Fibroblast of the aortic adventitia (primary cell): ENCODE results near the gene CROT. TPM values are rescaled to one million over a fixed set of nuclear protein-coding genes. Genes with fewer than 3 reads are reported as not detected.
A peak's percentile ranks its signal among the peaks of the same experiment; 100 is the strongest.

ENCODE experiments used
- DNase-seq: peaks from one replicate; pipeline ENCODE4 v3.0.0-alpha.2; 2010; ENCODE audit warnings: low read depth
- H3K4me3 ChIP-seq: 2 replicates; pipeline ENCODE4 v1.5.1; 2011; ENCODE audit warnings: low read depth, mild to moderate bottlenecking, control low read depth, low read length, moderate library complexity
- CTCF ChIP-seq: IDR thresholded peaks from 2 replicates; pipeline ENCODE4 v1.5.1; 2011; ENCODE audit warnings: mild to moderate bottlenecking, low read length, control low read depth, inconsistent platforms; ENCODE audit not compliant: insufficient read depth
- total RNA-seq: library from RNA; depleted of rRNA; stranded (reverse); fragments of >200 nt; gene quantifications from 2 replicates; pipeline ENCODE4 v1.2.3, GENCODE V29; 2012; ENCODE audit warnings: low replicate concordance

CROT gene
- 25.9 and 31.4 TPM in 2 replicates for total RNA-seq

DNA sequence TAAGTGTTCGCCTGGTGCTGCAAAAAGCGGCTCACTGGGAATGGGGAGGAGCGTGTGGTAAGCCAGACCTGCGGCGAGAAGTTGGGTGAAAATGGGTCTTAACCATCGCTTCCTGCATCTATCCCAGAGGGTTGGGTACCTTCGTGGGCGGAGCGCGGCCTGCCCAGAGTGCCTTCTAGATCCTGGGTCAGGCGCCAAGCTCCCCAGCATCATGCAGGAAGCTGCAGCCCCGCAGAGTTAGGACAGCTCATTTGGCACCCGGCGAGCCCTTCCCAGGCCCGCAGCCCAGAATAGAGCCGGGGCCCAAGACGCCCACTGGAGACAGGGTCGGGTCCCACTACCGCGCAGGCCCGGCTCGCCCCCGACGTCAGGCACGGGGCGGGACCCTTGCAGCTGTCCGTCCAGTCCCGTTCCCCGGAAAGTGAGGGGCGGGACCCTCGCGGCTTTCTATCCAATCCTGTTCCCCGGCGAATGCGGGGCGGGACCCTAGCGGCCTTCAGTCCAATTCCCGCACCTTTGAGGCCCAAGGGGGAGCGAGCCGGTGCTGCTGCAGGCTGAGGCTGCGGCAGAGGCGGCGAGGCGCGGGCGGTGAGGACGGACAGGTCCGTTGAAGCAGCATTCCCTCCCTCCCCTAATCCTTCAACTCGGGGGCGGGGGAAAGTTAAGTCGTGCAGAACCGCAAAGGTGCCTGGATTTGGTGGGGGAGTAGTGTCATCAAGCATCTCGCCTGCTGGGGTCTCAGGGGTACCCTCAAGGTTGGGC is at the start of gene CROT:
Gene CROT (plus strand): TSS at position 499 of the 762 bp plus-strand sequence. CDS start 3,405 bp downstream, outside the sequence.
- no peak for TF ChIP-seq CTCF
- H3K4me3 ChIP-seq = peak within 1 kb of the TSS; percentile 85
- peak; percentile 87 for DNase-seq

GRCh38 chr7:87300756-87301155 is 44.7 kb upstream of the CROT start:
- no peak overlapping the region for H3K4me3 ChIP-seq
- no peak for TF ChIP-seq CTCF
- DNase-seq = no peak

DNA sequence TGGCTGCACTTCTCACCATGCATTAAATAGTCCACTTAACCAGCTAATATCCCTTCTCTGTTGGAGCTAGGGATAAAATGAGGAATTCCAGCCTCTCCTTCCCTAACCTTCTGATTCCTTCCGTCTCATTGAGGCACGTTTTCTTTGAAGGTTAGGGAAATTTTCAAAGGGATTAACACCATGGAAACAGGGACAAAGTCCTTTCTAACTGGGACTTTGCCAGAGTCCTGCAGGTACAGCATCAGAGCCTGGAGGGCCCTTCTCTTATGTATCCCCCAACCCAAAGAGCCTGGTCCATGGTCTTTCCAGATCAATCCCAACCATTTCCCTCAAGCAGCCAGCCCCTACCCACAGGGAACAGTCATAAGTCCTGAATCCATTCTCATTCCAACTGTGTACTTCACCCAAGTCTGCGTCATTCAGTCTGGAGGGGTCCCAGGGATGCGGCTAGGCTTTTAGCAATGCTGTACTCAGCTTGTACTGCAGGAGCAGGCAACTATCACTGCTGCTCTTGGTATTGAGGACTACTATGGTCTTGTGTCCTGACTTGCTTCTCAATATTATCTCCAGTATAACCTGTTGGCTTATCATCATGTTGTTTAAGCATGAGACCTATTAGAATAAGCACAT is 34.6 kb upstream of the CROT start:
- peak; percentile 19 for DNase-seq
- TF ChIP-seq CTCF = no peak
- no peak overlapping the region for H3K4me3 ChIP-seq

DNA sequence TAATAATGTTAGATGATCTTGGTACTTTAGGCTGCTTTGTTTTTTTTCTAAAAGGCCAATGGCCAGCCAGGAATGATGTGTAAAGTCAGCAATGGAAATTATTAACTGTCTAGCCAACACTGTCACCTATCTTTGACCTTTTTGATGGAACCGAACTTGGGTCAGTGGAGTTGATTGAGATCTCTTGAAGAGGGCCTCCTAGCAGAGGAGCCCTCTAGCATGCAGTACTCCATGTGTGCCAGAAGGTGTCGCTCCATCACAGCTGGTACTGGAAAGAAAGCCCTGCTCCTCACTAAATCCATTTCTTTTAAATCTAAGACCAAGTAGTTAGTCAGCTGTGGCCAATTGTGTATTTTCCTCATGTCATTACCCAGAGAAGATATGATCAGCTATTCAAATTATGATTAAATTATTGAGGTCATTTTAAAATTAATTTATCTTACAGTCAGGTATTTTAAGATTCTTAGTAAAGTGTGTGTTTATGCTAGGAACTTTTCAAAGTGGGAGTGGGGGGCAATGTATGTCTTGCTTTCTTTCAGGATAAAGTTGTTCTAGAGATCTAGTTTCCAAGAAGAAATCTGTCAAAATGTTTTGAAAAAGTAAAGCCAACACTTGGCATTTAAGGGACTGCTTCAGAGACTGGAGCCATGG is 33.1 kb upstream of the CROT start:
- DNase-seq = peak; percentile 83
- H3K4me3 ChIP-seq = no peak overlapping the region
- TF ChIP-seq CTCF = peak; percentile 100

DNA sequence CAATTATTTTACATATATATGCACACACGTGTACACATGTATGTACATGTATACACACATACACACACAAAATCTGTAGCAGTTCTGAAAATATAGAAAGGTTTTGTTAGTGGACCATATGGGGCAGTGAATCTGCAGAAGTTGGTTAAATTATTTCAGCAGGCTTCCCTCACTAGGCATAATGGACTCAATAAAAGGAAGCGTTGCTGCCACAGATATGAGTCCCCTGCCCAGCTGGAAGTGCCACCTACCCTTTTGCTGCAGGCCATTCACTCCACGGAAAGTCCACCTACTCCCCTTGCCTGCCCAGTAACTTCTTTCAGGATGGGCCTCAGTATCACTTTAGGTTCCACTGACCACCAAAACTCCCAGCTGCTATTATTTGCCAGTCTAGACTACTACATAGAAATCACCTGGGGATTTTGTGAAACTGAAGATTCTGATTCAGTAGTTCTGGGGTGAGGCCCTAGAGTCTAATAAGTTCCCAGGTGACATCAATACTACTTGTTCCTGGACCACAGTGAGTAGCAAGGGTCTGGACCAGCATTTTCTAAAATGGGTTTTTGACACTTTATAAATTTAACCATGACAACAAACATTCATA is 29.3 kb upstream of the CROT start:
- TF ChIP-seq CTCF = no peak
- DNase-seq = no peak
- H3K4me3 ChIP-seq = no peak overlapping the region

DNA sequence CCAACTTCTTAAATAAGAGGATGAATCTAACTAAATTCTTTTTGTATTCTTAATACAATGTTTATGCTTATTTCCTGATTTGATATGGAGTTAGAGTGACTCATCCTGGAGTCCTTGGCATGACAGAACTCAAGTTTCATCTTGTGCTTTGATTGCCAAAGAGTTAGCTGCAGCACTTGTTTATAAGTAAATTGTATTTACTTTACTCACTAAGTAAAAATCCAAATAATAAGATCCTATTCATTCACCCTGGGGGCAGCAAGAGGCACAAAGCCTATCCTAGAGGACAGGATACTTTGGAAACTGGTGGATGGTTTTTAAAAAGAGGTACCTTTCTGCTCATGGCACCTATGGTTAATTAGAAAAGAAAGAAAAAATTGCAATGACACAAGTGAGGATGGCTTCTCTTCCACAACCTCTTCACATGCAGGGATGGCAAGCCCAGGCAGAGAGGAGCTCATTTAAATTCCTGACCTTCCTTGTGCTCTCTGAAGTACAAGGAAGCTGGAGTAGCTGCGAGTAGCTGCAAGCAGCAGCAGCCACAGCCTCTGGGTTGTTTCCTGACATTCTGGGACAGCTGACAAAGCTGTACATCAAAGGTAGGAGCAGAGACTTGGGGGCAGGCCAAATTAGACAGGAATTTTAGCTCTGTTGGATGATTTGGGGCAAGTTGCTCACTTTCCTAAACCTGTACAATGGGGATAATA is 28.5 kb upstream of the CROT start:
- H3K4me3 ChIP-seq = no peak overlapping the region
- no peak for TF ChIP-seq CTCF
- peak; percentile 86 for DNase-seq
